ENCODE data around the gene PACRG. TPM values are rescaled to one million over a fixed set of nuclear protein-coding genes. Genes with fewer than 3 reads are reported as not detected.

PACRG gene
- total RNA-seq, 5 donors from 2014 or later (not counting 1 experiment from before 2014, with no cell fraction given), result 0.20 to 3.0 (median 1.2) TPM; not detected in 1

GRCh38 chr6:163209005-163209404 lies 481.2 kb downstream of the PACRG start:
- Histone ChIP-seq H3K36me3 (ENCODE audit: control insufficient read depth in 2 of 2, extremely low read depth in 1 of 2, insufficient read depth in 1 of 2, low read length in 1 of 2) (no peaks in the 10 kb centered on the region), H3K27ac (ENCODE audit: low read length) (no peak overlapping the region), H3K4me1 (ENCODE audit: control insufficient read depth in 1 of 2, extremely low read depth in 1 of 2, insufficient read depth in 2 of 2, low read length in 2 of 2) (no peaks in the 10 kb centered on the region), H3K27me3 (replicated peaks in 1 of 2; ENCODE audit: control insufficient read depth in 2 of 2, extremely low read depth in 1 of 2, insufficient read depth in 2 of 2, low read length in 1 of 2) (no peaks in the 10 kb centered on the region), H3K4me3 (ENCODE audit: control insufficient read depth in 1 of 2, extremely low read depth in 1 of 2, low read length in 1 of 2) (no peak overlapping the region), H3K9me3 (no peaks in the 10 kb centered on the region)
- peaks cover 6% of the 10 kb centered on the region in 2 donors for H3K27me3 Mint-ChIP-seq
- DNase-seq, result no peak
- POLR2A ChIA-PET, result no interaction called here
- no peak for ATAC-seq (replicated peaks in 1 of 4)
- H3K4me1 Mint-ChIP-seq, result no peaks in the 10 kb centered on the region
- H3K4me3 Mint-ChIP-seq, result no peak overlapping the region
- CTCF ChIA-PET, result no interaction called here
- no peaks in the 10 kb centered on the region for H3K36me3 Mint-ChIP-seq
- WGBS (ENCODE audit: insufficient coverage), result no CpG with 5 or more reads among the region's 4 CpGs
- peaks cover 0 to 18% (median 14%) of the 10 kb centered on the region in 3 donors for H3K9me3 Mint-ChIP-seq
- H3K27ac Mint-ChIP-seq, result no peak overlapping the region

DNA sequence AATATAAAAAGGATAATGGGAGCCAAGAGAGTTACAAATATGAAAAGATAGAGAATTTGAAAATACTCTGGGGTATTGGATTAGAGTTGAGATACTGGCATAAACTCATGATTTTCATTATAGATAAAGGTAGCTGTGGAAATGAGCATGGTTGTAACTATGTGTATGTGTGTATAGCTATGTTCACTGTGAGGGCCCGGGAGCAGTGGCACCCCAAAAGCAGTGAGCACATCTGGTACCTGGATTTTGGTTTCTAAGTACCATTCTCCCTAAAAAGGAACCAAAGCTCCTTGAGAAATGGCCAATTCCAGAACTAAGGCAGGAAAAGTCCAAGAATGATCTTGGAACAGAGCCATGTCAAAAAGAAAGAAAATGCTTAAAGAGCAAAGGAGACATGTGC lies 484.3 kb downstream of the PACRG start:
- H3K4me3 ChIP-seq (ENCODE audit: control insufficient read depth in 1 of 2, extremely low read depth in 1 of 2, low read length in 1 of 2), result no peak overlapping the region
- CTCF ChIA-PET, result interaction anchor here in 1 of 2 donors (0.7 kb wide), 1 partner anchor 1834 kb away, joined by 3 read pairs; no protein-coding TSS in a partner anchor
- POLR2A ChIA-PET, result no interaction called here
- DNase-seq (no peak), ATAC-seq (replicated peaks in 1 of 4) (no peak)
- Mint-ChIP-seq H3K36me3 (no peaks in the 10 kb centered on the region), H3K27ac (no peak overlapping the region), H3K4me1 (no peaks in the 10 kb centered on the region), H3K9me3 (peaks cover 0 to 11% (median 8%) of the 10 kb centered on the region in 3 donors), H3K27me3 (peaks cover 10 to 14% of the 10 kb centered on the region in 2 donors), H3K4me3 (no peak overlapping the region)
- no CpG with 5 or more reads among the region's 1 CpG for WGBS (ENCODE audit: insufficient coverage)
- H3K4me1 ChIP-seq (ENCODE audit: control insufficient read depth in 1 of 2, extremely low read depth in 1 of 2, insufficient read depth in 2 of 2, low read length in 2 of 2), result no peaks in the 10 kb centered on the region
- no peaks in the 10 kb centered on the region for H3K9me3 ChIP-seq
- no peaks in the 10 kb centered on the region for H3K36me3 ChIP-seq (ENCODE audit: control insufficient read depth in 2 of 2, extremely low read depth in 1 of 2, insufficient read depth in 1 of 2, low read length in 1 of 2)
- H3K27ac ChIP-seq (ENCODE audit: low read length), result no peak overlapping the region
- H3K27me3 ChIP-seq (replicated peaks in 1 of 2; ENCODE audit: control insufficient read depth in 2 of 2, extremely low read depth in 1 of 2, insufficient read depth in 2 of 2, low read length in 1 of 2), result peaks cover 0 to 6% of the 10 kb centered on the region in 2 experiments

- H3K4me1 ChIP-seq (ENCODE audit: control insufficient read depth in 1 of 2, extremely low read depth in 1 of 2, insufficient read depth in 2 of 2, low read length in 2 of 2), result no peaks in the 10 kb centered on the region
- CTCF ChIA-PET, result no interaction called here
- H3K4me3 ChIP-seq (ENCODE audit: control insufficient read depth in 1 of 2, extremely low read depth in 1 of 2, low read length in 1 of 2), result no peak overlapping the region
- H3K27me3 ChIP-seq (replicated peaks in 1 of 2; ENCODE audit: control insufficient read depth in 2 of 2, extremely low read depth in 1 of 2, insufficient read depth in 2 of 2, low read length in 1 of 2), result peaks cover 0 to 15% of the 10 kb centered on the region in 2 experiments
- WGBS (ENCODE audit: insufficient coverage), result no CpG with 5 or more reads among the region's 1 CpG
- Mint-ChIP-seq H3K9me3 (peaks cover 0 to 11% (median 8%) of the 10 kb centered on the region in 3 donors), H3K4me3 (no peak overlapping the region), H3K4me1 (no peaks in the 10 kb centered on the region), H3K27me3 (peaks cover 21 to 28% of the 10 kb centered on the region in 2 donors), H3K27ac (no peak overlapping the region), H3K36me3 (no peaks in the 10 kb centered on the region)
- H3K36me3 ChIP-seq (ENCODE audit: control insufficient read depth in 2 of 2, extremely low read depth in 1 of 2, insufficient read depth in 1 of 2, low read length in 1 of 2), result no peaks in the 10 kb centered on the region
- no peaks in the 10 kb centered on the region for H3K9me3 ChIP-seq
- DNase-seq (no peak), ATAC-seq (replicated peaks in 1 of 4) (no peak)
- POLR2A ChIA-PET, result no interaction called here
- no peak overlapping the region for H3K27ac ChIP-seq (ENCODE audit: low read length)
Measured at GRCh38 chr6:163214259-163214658, 486.5 kb downstream of the PACRG start.

- CTCF ChIA-PET, result no interaction called here
- Histone ChIP-seq H3K27ac (ENCODE audit: low read length) (no peak overlapping the region), H3K4me3 (ENCODE audit: control insufficient read depth in 1 of 2, extremely low read depth in 1 of 2, low read length in 1 of 2) (no peak overlapping the region), H3K36me3 (ENCODE audit: control insufficient read depth in 2 of 2, extremely low read depth in 1 of 2, insufficient read depth in 1 of 2, low read length in 1 of 2) (no peaks in the 10 kb centered on the region), H3K4me1 (ENCODE audit: control insufficient read depth in 1 of 2, extremely low read depth in 1 of 2, insufficient read depth in 2 of 2, low read length in 2 of 2) (no peaks in the 10 kb centered on the region), H3K9me3 (no peaks in the 10 kb centered on the region), H3K27me3 (replicated peaks in 1 of 2; ENCODE audit: control insufficient read depth in 2 of 2, extremely low read depth in 1 of 2, insufficient read depth in 2 of 2, low read length in 1 of 2) (peaks cover 0 to 25% of the 10 kb centered on the region in 2 experiments)
- Mint-ChIP-seq H3K4me3 (no peak overlapping the region), H3K4me1 (no peaks in the 10 kb centered on the region), H3K27ac (no peak overlapping the region), H3K36me3 (no peaks in the 10 kb centered on the region), H3K9me3 (peaks cover 0 to 3% (median 0%) of the 10 kb centered on the region in 3 donors), H3K27me3 (peaks cover 28 to 42% of the 10 kb centered on the region in 2 donors)
- DNase-seq, result no peak
- WGBS (ENCODE audit: insufficient coverage), result 65% methylated on average over 3 of the region's 5 CpGs
- no peak for ATAC-seq (replicated peaks in 1 of 4)
- POLR2A ChIA-PET, result no interaction called here
Measured at GRCh38 chr6:163218361-163218894, 490.7 kb downstream of the PACRG start.

DNA sequence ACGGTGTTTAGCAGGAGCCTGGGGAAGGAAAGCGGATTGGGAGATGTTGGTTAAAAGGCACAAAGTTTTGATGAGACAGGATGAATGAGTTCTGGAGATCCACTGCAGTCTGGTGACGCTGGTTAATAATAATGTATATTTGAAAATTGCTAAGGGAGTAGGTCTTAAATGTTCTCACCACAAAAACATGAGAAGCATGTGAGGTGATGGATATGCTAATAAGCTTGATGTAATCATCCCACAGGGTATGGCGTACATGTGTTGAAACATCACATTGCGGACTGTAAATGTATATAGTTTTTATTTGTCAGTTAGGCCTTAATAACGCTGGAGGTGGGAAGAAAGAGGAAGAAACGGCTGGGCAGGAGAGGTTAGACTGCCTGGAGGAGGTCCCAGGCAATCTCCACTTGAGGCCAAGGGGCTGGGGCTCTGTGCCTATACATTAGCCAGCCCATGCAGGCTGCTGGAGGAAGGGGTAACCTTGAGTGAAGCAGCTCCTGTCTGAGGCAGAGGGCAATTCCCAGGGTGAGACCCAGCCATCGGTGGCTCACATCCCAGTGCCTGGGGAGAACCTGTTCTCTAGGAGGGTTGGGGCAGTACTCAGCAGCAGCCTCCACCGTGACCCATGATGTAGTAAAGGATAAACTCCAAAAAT lies 498.5 kb downstream of the PACRG start:
- H3K9me3 ChIP-seq, result no peaks in the 10 kb centered on the region
- no peak for ATAC-seq (replicated peaks in 1 of 4)

DNA sequence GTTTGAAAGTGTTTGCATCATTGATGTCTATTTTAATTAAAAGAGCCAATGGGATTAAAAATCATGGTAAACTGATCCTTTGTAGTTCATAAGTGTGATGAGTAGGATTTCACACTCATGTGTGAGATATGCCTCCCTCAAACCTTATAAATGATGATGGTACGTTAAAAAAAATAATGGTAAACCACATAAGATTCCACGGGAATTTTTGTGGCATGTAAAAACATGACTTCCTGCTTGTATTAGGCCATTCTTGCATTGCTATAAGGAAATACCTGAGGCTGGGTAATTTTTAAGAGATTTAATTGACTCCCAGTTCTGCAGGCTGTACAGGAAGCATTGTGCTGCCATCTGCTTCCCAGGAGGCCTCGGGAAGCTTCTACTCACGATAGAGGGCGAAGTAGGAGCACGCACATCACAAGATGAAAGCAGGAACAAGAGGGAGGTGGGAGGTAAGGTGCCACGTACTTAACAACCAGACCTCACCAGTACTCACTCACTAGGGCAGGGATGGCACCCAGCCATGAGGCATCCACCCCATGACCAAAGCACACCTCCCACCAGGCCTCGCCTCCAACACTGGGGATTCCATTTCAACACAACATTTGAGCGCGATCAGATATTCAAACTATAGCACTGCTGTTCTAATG lies 499.2 kb downstream of the PACRG start:
- peaks cover 0 to 4% (median 0%) of the 10 kb centered on the region in 3 donors for H3K9me3 Mint-ChIP-seq
- POLR2A ChIA-PET, result no interaction called here
- no peak overlapping the region for H3K4me3 Mint-ChIP-seq
- Histone ChIP-seq H3K4me1 (ENCODE audit: control insufficient read depth in 1 of 2, extremely low read depth in 1 of 2, insufficient read depth in 2 of 2, low read length in 2 of 2) (no peaks in the 10 kb centered on the region), H3K9me3 (no peaks in the 10 kb centered on the region), H3K27me3 (replicated peaks in 1 of 2; ENCODE audit: control insufficient read depth in 2 of 2, extremely low read depth in 1 of 2, insufficient read depth in 2 of 2, low read length in 1 of 2) (no peaks in the 10 kb centered on the region), H3K4me3 (ENCODE audit: control insufficient read depth in 1 of 2, extremely low read depth in 1 of 2, low read length in 1 of 2) (no peak overlapping the region), H3K27ac (ENCODE audit: low read length) (no peak overlapping the region), H3K36me3 (ENCODE audit: control insufficient read depth in 2 of 2, extremely low read depth in 1 of 2, insufficient read depth in 1 of 2, low read length in 1 of 2) (no peaks in the 10 kb centered on the region)
- CTCF ChIA-PET, result no interaction called here
- no peaks in the 10 kb centered on the region for H3K36me3 Mint-ChIP-seq
- 100% methylated on average over 1 of the region's 10 CpGs for WGBS (ENCODE audit: insufficient coverage)
- no peak overlapping the region for H3K27ac Mint-ChIP-seq
- no peak for ATAC-seq (replicated peaks in 1 of 4)
- DNase-seq, result no peak
- H3K4me1 Mint-ChIP-seq, result no peaks in the 10 kb centered on the region
- peaks cover 1 to 5% of the 10 kb centered on the region in 2 donors for H3K27me3 Mint-ChIP-seq

More for the DNA sequence above, 498.5 kb downstream of the PACRG start:
- no peak overlapping the region for H3K27ac ChIP-seq (ENCODE audit: low read length)
- Mint-ChIP-seq H3K9me3 (peaks cover 0 to 4% (median 0%) of the 10 kb centered on the region in 3 donors), H3K4me1 (no peaks in the 10 kb centered on the region), H3K27me3 (peaks cover 0 to 3% of the 10 kb centered on the region in 2 donors), H3K4me3 (no peak overlapping the region), H3K36me3 (no peaks in the 10 kb centered on the region), H3K27ac (no peak overlapping the region)
- H3K27me3 ChIP-seq (replicated peaks in 1 of 2; ENCODE audit: control insufficient read depth in 2 of 2, extremely low read depth in 1 of 2, insufficient read depth in 2 of 2, low read length in 1 of 2), result no peaks in the 10 kb centered on the region
- no peak overlapping the region for H3K4me3 ChIP-seq (ENCODE audit: control insufficient read depth in 1 of 2, extremely low read depth in 1 of 2, low read length in 1 of 2)
- H3K4me1 ChIP-seq (ENCODE audit: control insufficient read depth in 1 of 2, extremely low read depth in 1 of 2, insufficient read depth in 2 of 2, low read length in 2 of 2), result no peaks in the 10 kb centered on the region
- no peak for DNase-seq
- POLR2A ChIA-PET, result no interaction called here
- no peaks in the 10 kb centered on the region for H3K36me3 ChIP-seq (ENCODE audit: control insufficient read depth in 2 of 2, extremely low read depth in 1 of 2, insufficient read depth in 1 of 2, low read length in 1 of 2)
- WGBS (ENCODE audit: insufficient coverage), result 68% methylated on average over 5 of the region's 9 CpGs
- CTCF ChIA-PET, result no interaction called here
